ENCODE data around the gene PLK5.

PLK5 gene

GRCh38 chr19:1554968-1555367 lies 31.1 kb downstream of the PLK5 start:
- no peak for DNase-seq (ENCODE audit: low read depth in 1 of 2, low spot score in 1 of 2)

- DNase-seq (ENCODE audit: low read depth in 1 of 2, low spot score in 1 of 2) = no peak
Observed at GRCh38 chr19:1555487-1556389, 31.9 kb downstream of the PLK5 start.

DNA sequence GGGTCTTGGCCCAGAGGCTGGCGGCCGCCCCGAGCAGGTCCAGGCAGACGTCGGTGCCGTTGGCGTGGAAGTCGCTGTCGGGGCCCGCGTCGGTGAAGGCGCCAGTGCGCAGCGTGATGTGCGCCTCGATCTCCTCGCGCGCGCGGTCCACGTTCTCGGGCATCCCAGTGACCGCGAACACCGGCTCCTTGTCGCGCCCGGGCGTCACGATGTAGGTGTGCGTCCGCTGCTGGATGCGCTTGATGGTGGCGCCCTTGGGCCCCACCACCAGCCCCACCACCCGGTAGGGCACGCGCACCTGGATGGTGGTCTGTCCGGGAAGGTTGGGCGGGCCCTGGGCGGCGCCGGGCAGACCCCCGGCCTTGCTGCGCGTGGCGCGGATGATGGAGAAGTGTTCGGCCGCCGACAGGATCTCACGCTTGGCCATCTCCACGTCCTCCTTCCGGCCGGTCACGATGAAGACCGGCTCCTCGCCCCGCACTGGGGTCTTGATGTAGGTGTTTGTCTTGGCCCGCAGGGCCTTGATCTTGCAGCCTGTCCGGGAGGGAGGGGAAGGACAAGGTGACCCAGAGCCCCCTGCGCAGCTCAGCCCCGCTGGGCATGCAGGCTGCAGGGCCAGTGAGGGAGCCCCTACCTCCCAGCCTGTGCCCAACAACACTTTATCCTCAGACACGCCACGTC lies 32.7 kb downstream of the PLK5 start:
- no peak for DNase-seq (ENCODE audit: low read depth in 1 of 2, low spot score in 1 of 2)

GRCh38 chr19:1558552-1558951 lies 34.7 kb downstream of the PLK5 start:
- DNase-seq (ENCODE audit: low read depth in 1 of 2, low spot score in 1 of 2) = no peak

- DNase-seq (ENCODE audit: low read depth in 1 of 2, low spot score in 1 of 2) = no peak
Observed at GRCh38 chr19:1560286-1560882, 36.5 kb downstream of the PLK5 start.

DNA sequence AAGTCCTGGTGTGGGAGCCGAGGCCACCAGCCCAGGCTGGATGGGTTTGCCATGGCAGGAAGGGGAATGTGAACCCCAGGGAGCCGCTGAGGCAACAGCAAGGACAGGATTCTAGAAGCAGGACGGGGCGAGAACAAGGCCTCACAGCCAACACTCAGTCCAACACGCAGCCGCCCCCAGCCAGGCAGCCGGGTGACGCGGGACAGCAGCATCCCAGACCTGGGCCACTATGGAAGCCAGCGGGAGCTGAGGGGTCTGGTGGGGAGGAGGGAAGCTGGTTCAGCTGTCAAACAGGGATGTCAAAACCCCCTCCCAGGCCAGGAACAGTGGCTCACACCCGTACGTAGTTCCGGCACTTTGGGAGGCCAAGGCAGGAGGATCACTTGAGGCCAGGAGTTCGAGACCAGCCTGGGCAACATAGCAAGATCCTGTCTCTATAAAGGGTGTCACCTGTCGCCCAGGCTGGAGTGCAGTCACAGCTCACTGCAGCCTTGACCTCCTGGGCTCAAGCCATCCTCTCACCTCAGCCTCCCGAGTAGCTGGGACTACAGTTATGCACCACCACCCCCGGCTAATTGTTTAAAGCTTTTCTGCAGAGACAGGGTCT lies 37.5 kb downstream of the PLK5 start:
- DNase-seq (ENCODE audit: low read depth in 1 of 2, low spot score in 1 of 2) = no peak

DNA sequence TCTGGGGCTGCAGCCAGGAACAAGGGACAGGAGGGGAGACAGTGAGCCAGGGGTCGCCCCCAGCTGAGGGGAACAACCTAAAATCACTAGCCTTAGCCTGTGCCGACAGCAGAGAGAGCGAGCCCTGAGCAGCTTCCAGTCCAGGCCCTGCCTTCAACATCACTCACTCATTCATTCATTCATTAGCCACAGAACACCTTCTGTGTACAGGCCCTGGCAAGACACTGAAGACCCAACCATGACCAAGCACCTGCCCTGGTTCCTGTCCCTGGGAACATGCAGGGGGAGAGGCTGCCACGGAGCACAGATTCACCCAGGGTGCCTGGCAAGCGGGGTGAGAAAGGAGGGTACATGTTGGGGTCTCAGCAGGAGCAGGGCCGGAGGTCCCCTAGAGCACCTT lies 39.4 kb downstream of the PLK5 start:
- no peak for DNase-seq (ENCODE audit: low read depth in 1 of 2, low spot score in 1 of 2)

DNA sequence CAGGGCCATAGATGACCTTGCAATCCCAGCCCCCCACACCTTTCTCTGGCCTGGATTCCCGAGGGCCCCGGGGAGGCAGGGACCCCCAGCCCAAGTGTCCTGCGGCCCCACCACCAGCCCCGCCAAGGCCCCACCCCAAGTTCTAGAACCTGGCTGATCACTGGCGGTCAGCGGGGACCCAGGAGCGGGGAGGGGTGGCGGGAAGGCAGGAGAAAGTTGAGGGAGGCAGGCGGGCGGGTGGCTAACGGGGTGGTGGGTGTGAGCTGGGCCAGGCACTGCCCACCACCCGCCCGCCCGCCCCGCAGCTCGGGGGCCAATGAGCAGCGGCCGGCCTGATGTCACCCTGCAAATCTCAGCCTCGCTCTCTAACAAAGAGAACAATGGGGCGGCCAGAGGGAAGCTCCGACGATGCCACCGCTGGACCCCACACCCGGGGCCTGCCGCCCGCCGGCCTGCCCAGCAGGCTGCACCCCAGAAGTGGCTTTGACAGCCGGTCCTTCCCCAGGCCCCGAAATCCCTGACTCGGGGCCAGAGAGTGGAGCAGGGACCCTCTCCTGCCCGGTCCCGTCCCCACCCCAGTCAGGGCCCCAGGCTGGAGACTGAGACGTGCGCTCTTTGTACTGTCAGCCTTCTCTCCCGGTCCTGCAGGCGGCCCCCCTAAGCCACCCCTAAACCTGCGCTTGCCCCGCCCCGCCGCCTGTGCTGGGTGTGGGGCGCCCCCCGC lies 42.7 kb downstream of the PLK5 start:
- no peak for DNase-seq (ENCODE audit: low read depth in 1 of 2, low spot score in 1 of 2)

- DNase-seq (ENCODE audit: low read depth in 1 of 2, low spot score in 1 of 2) = no peak
Observed at GRCh38 chr19:1567116-1567847, 43.4 kb downstream of the PLK5 start.

- no peak for DNase-seq (ENCODE audit: low read depth in 1 of 2, low spot score in 1 of 2)
Observed at GRCh38 chr19:1567848-1568227, 44.0 kb downstream of the PLK5 start.

DNA sequence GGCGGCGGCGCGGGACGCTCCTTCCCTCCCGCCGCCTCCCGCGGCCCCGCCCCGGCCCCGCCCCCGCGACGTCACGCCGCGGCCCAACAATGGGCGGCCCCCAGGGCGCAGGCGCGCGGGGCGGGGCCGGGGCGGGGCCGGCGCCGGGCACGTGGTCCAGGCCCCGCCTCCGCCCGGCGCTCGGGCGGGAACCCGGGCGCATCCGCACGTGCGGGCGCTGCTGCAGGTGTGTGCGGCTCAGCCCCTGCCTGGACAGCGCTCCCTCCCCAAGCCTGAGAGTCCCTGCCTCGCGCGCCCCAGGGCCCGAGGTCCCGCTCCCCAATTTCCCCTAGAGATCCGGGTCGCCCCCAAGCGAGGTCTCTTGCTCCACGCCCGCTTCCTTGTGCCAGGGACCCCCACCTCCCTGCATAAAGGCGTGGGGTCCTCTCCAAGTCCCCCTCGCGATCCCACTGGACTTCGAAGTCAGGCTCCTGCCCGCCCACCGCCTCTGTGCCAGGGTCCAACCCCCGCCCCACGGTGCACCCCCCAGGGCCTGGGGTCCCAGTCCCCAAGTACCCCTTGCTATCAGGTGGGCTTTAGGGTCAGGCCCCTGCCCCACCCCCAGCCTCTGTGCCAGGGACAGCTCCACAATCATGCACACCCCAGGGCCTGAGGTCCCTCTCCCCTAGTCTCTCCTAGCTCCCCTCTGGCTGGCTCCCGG lies 44.6 kb downstream of the PLK5 start, which contains the start of gene MEX3D:
TSS of gene MEX3D (minus strand) at position 6 of the 700 bp plus-strand sequence. CDS start 267 bp downstream, outside the sequence.
- DNase-seq (ENCODE audit: low read depth in 1 of 2, low spot score in 1 of 2) = peak; percentile 70 to 82

DNA sequence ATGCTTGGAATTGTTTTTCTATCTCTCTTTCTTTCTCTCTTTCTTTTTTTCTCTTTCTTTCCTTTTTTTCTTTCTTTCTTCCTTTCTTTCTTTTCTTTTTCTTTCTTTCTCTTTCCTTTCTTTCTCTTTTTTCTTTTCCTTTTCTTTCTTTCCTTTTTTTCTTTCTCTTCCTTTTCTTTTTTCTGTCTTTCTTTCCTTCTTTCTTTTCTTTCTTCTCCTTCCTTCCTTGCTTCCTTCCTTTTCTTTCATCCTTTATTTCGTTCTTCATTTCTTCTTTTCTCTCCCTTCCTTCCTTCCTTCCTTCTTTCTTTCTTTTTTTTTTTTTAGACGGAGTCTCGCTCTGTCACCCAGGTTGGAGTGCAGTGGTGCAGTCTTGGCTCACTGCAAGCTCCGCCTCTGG lies 46.1 kb downstream of the PLK5 start:
- DNase-seq (ENCODE audit: low read depth in 1 of 2, low spot score in 1 of 2) = no peak

- no peak for DNase-seq (ENCODE audit: low read depth in 1 of 2, low spot score in 1 of 2)
Observed at GRCh38 chr19:1570836-1571235, 47.0 kb downstream of the PLK5 start.

GRCh38 chr19:1571358-1571757 lies 47.5 kb downstream of the PLK5 start:
- DNase-seq (ENCODE audit: low read depth in 1 of 2, low spot score in 1 of 2) = no peak

GRCh38 chr19:1572795-1573194 lies 48.9 kb downstream of the PLK5 start:
- no peak for DNase-seq (ENCODE audit: low read depth in 1 of 2, low spot score in 1 of 2)

GRCh38 chr19:1574354-1575136 lies 50.7 kb downstream of the PLK5 start:
- no peak for DNase-seq (ENCODE audit: low read depth in 1 of 2, low spot score in 1 of 2)

- DNase-seq (ENCODE audit: low read depth in 1 of 2, low spot score in 1 of 2) = no peak
Observed at GRCh38 chr19:1575323-1576241, 51.7 kb downstream of the PLK5 start.
